Smooth muscle cell (in vitro differentiated cells): ENCODE measurements around the gene SPRED3. TPM values are rescaled to one million over a fixed set of nuclear protein-coding genes. Genes with fewer than 3 reads are reported as not detected.
A peak's percentile ranks its signal among the peaks of the same experiment; 100 is the strongest.
"Not testable (repeated sequence)": the region's sequence is repeated elsewhere in the genome, so short reads cannot be mapped to it uniquely, and the experiment has no call there.

Experiments
- DNase-seq: peaks from one replicate; lab custom pipeline; 2025; ENCODE audit not compliant: unreplicated experiment; lab: John Stamatoyannopoulos, UW
- H2AFZ ChIP-seq: fragments of 200-600 bp; sonication (generic); 2 replicates; pipeline ENCODE4 v1.6.0; 2016; ENCODE audit warnings: antibody characterized with exemption, low read depth, mild to moderate bottlenecking
- H3F3A ChIP-seq: fragments of 200-600 bp; sonication (generic); 2 replicates; pipeline ENCODE4 v1.6.0; 2017; ENCODE audit warnings: antibody characterized with exemption, low read depth
- H3K27ac ChIP-seq: fragments of 200-600 bp; sonication (generic); 2 replicates; pipeline ENCODE4 v1.5.1; 2016; ENCODE audit warnings: low read depth, mild to moderate bottlenecking
- H3K27me3 ChIP-seq: fragments of 200-600 bp; sonication (generic); 2 replicates; pipeline ENCODE4 v1.6.1; 2016; ENCODE audit warnings: low read depth, mild to moderate bottlenecking
- H3K36me3 ChIP-seq: fragments of 200-600 bp; sonication (generic); 2 replicates; pipeline ENCODE4 v1.5.1; 2016; ENCODE audit warnings: low read depth
- H3K4me1 ChIP-seq: fragments of 200-600 bp; sonication (generic); 2 replicates; pipeline ENCODE4 v1.5.1; 2016; ENCODE audit warnings: low read depth
- H3K4me2 ChIP-seq: fragments of 200-600 bp; sonication (generic); 2 replicates; pipeline ENCODE4 v1.6.0; 2016; ENCODE audit warnings: mild to moderate bottlenecking
- H3K4me3 ChIP-seq: fragments of 200-600 bp; sonication (generic); 2 replicates; pipeline ENCODE4 v1.5.1; 2016; ENCODE audit warnings: mild to moderate bottlenecking
- H3K79me2 ChIP-seq: fragments of 200-600 bp; sonication (generic); 2 replicates; pipeline ENCODE4 v1.6.0; 2016; ENCODE audit warnings: low read depth, mild to moderate bottlenecking
- H3K9ac ChIP-seq: fragments of 200-600 bp; sonication (generic); 2 replicates; pipeline ENCODE4 v1.6.0; 2016; ENCODE audit warnings: low read depth
- H3K9me3 ChIP-seq: fragments of 200-600 bp; sonication (generic); replicated peaks from 2 replicates; pipeline ENCODE4 v1.5.1; 2016; ENCODE audit warnings: low read depth
- H4K20me1 ChIP-seq: fragments of 200-600 bp; sonication (generic); 2 replicates; pipeline ENCODE4 v1.6.0; 2016; ENCODE audit warnings: low read depth
- WGBS: methylation state at CpG from one replicate; pipeline ENCODE4 v1.1.7; 2016; ENCODE audit warnings: low lambda C conversion rate; 5-methylcytosine and 5-hydroxymethylcytosine counted together
- polyA plus RNA-seq: library from polyadenylated mRNA; unstranded; fragments of >200 nt; fragmentation: Nextera tagmentation; extraction: Ambion mirVana; gene quantifications from 2 replicates; pipeline ENCODE4 v1.2.1, GENCODE V29; 2016
- total RNA-seq: library from RNA; depleted of rRNA; stranded (reverse); fragments of >200 nt; gene quantifications from 2 replicates; pipeline ENCODE4 v1.2.3, GENCODE V29; 2014
- TF ChIP-seq, protein P1 (sequence below): fragments of 200-600 bp; sonication (generic); IDR thresholded peaks from 2 replicates; pipeline ENCODE4 v1.5.1; 2017; ENCODE audit warnings: borderline replicate concordance, mild to moderate bottlenecking, antibody characterized with exemption; ENCODE audit not compliant: insufficient read depth, poor library complexity, severe bottlenecking

Gene SPRED3
- total and polyA plus RNA-seq, 2 experiments from 2014 or later = 1.8 to 3.0 TPM

DNA sequence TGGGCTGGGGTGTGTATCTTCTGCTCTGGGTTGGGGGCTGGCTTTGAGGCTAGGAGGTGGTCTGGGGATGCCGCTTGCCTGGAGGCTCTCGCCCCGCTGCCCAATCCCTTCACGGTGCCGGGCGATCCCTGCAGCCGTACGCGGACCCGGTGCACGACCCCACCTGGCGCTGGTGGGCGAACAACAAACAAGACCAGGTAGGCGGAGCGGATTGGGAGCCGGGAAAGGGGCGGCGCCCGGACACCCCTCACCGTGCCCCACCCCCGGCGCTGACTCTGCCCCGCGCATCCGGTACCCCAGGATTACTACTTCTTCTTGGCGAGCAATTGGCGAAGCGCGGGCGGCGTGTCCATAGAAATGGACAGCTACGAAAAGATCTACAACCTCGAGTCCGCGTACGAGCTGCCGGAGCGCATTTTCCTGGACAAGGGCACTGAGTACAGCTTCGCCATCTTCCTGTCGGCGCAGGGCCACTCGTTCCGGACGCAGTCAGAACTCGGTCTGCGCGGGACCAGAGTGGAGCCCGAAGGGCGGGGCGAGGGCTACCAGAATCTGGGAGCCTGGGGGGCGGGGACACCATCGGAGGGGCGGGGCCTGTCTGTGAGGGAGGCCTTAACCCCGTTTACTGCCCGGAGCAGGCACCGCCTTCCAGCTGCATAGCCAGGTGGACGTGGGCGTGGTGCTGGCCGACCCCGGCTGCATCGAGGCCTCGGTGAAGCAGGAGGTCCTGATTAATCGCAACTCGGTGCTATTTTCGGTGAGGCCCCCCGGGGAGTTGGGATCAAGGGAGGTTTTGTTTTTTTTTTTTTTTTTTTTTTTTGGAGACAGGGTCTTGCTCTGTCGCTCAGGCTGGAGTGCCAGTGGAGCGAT is 26.2 kb upstream of the SPRED3 start:
- Histone ChIP-seq H2AFZ (peak overlapping the region; percentile 89), H3K9ac (no peak overlapping the region), H3K4me2 (peak overlapping the region; percentile 99), H3K4me3 (peak overlapping the region; percentile 70), H3K36me3 (no peaks in the 10 kb centered on the region), H3K79me2 (no peaks in the 10 kb centered on the region), H4K20me1 (no peaks in the 10 kb centered on the region), H3K9me3 (no peaks in the 10 kb centered on the region), H3K27me3 (peaks cover 41% of the 10 kb centered on the region), H3K27ac (no peak overlapping the region), H3K4me1 (no peaks in the 10 kb centered on the region), H3F3A (no peaks in the 10 kb centered on the region)
- peak; percentile 40 for DNase-seq
- 3% methylated on average over 68 of the region's 68 CpGs for WGBS
- TF ChIP-seq, protein P1, sequence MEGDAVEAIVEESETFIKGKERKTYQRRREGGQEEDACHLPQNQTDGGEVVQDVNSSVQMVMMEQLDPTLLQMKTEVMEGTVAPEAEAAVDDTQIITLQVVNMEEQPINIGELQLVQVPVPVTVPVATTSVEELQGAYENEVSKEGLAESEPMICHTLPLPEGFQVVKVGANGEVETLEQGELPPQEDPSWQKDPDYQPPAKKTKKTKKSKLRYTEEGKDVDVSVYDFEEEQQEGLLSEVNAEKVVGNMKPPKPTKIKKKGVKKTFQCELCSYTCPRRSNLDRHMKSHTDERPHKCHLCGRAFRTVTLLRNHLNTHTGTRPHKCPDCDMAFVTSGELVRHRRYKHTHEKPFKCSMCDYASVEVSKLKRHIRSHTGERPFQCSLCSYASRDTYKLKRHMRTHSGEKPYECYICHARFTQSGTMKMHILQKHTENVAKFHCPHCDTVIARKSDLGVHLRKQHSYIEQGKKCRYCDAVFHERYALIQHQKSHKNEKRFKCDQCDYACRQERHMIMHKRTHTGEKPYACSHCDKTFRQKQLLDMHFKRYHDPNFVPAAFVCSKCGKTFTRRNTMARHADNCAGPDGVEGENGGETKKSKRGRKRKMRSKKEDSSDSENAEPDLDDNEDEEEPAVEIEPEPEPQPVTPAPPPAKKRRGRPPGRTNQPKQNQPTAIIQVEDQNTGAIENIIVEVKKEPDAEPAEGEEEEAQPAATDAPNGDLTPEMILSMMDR = no peak

- not testable (repeated sequence) for H3K27ac ChIP-seq, H3K4me1 ChIP-seq, H2AFZ ChIP-seq, H3K36me3 ChIP-seq, H3K9me3 ChIP-seq, H3K9ac ChIP-seq, H3K79me2 ChIP-seq, DNase-seq, H4K20me1 ChIP-seq, H3K4me3 ChIP-seq, H3F3A ChIP-seq
- peaks cover 33% of the 10 kb centered on the region for H3K27me3 ChIP-seq
- WGBS = 87% methylated on average over 14 of the region's 16 CpGs
- H3K4me2 ChIP-seq = peak overlapping the region; percentile 99
These were observed 25.4 kb upstream of the SPRED3 start for GRCh38 chr19:38362946-38363688.

- Histone ChIP-seq H3K36me3 (no peaks in the 10 kb centered on the region), H3K9me3 (no peaks in the 10 kb centered on the region), H3K4me3 (no peak overlapping the region), H3K9ac (no peak overlapping the region), H2AFZ (no peak overlapping the region), H3K79me2 (no peaks in the 10 kb centered on the region), H4K20me1 (no peaks in the 10 kb centered on the region), H3K4me1 (no peaks in the 10 kb centered on the region), H3K27ac (no peak overlapping the region), H3K4me2 (no peak overlapping the region), H3F3A (no peaks in the 10 kb centered on the region), H3K27me3 (no peaks in the 10 kb centered on the region)
- TF ChIP-seq, protein P1 = no peak
- 87% methylated on average over 12 of the region's 12 CpGs for WGBS
- no peak for DNase-seq
These were observed 21.5 kb upstream of the SPRED3 start for GRCh38 chr19:38367041-38367440.

DNA sequence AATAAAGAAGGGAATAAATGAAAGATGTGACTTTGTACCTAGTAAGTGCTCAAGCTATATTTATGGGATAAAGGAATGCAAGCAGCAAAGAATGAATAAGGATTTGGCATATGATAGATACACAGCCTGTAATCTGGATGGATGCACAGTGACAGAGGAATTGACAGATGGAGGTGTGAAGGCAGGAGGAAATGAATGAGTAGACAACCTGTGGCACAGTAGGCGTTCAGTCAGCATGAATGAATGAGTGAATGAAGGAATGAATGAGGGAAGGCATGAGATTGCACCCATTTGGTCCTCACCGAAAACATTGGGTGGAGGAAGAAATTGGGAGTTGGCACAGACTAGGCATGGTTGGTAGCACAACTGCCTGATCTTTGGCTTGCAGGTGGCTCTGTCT is 18.9 kb upstream of the SPRED3 start:
- H3K27me3 ChIP-seq = no peaks in the 10 kb centered on the region
- H3K4me1 ChIP-seq = no peaks in the 10 kb centered on the region
- H3K9ac ChIP-seq = no peak overlapping the region
- H4K20me1 ChIP-seq = no peaks in the 10 kb centered on the region
- H3K79me2 ChIP-seq = no peaks in the 10 kb centered on the region
- TF ChIP-seq, protein P1 = no peak
- no peak overlapping the region for H3K4me2 ChIP-seq
- WGBS = 94% methylated on average over 2 of the region's 2 CpGs
- no peak for DNase-seq
- no peak overlapping the region for H2AFZ ChIP-seq
- no peak overlapping the region for H3K27ac ChIP-seq
- H3K4me3 ChIP-seq = no peak overlapping the region
- no peaks in the 10 kb centered on the region for H3K36me3 ChIP-seq
- H3F3A ChIP-seq = no peaks in the 10 kb centered on the region
- H3K9me3 ChIP-seq = no peaks in the 10 kb centered on the region
